HEK293 (cell line): ENCODE data around the gene S100A12.

Source experiments
- CTCF ChIA-PET: fragments of 350-600 bp; formaldehyde crosslinking; extraction: SDS; loops from one replicate; lab custom pipeline; 2021; ENCODE audit warnings: antibody characterized with exemption; lab: Yijun Ruan, JAX
- POLR2A ChIA-PET: fragments of 300-600 bp; formaldehyde crosslinking; extraction: SDS; loops from one replicate; lab custom pipeline; 2020; ENCODE audit warnings: antibody characterized with exemption, inconsistent platforms; lab: Yijun Ruan, JAX
- H3K27ac ChIP-seq: fragments of 200-500 bp; sonication (Bioruptor generic); 2 replicates; pipeline ENCODE4 v1.5.1; 2014; ENCODE audit warnings: low read depth, low read length, control low read depth, inconsistent platforms; ENCODE audit errors: extremely low read depth
- H3K36me3 ChIP-seq, 2 experiments: fragments of 200-500 bp in 1 of 2; sonication (Bioruptor generic) in 1 of 2; 1 replicate in 1 of 2; 2 replicates in 1 of 2; pipeline ENCODE4 v1.5.1; 2014 to 2017; ENCODE audit warnings: inconsistent platforms in 2 of 2, low read length in 2 of 2; ENCODE audit not compliant: control insufficient read depth in 2 of 2, insufficient read depth in 1 of 2
- H3K4me1 ChIP-seq: fragments of 200-500 bp; sonication (Bioruptor generic); 2 replicates; pipeline ENCODE4 v1.5.1; 2014; ENCODE audit warnings: mild to moderate bottlenecking, low read length, inconsistent platforms; ENCODE audit not compliant: control insufficient read depth, insufficient read depth
- H3K4me3 ChIP-seq: 2 replicates; pipeline ENCODE4 v1.5.1; 2011; ENCODE audit warnings: low read depth, mild to moderate bottlenecking, control low read depth, low read length, moderate library complexity
- H3K9me3 ChIP-seq: fragments of 200-500 bp; sonication (Bioruptor generic); 2 replicates; pipeline ENCODE4 v1.5.1; 2014; ENCODE audit warnings: low read depth, low read length, inconsistent platforms; ENCODE audit not compliant: control insufficient read depth, insufficient read depth
- BCL11B ChIP-seq: fragments of 450-650 bp; formaldehyde crosslinking; IDR thresholded peaks from 2 replicates; pipeline ENCODE4 v1.5.1; 2016; ENCODE audit warnings: low read depth, missing biosample characterization, missing genetic modification characterization
- BCL6B ChIP-seq: fragments of 450-650 bp; formaldehyde crosslinking; IDR thresholded peaks from 2 replicates; pipeline ENCODE4 v1.5.1; 2017; ENCODE audit warnings: missing biosample characterization, missing genetic modification characterization
- KLF17 ChIP-seq: fragments of 450-650 bp; formaldehyde crosslinking; IDR thresholded peaks from 2 replicates; pipeline ENCODE4 v1.5.1; 2016; ENCODE audit warnings: missing biosample characterization, missing genetic modification characterization
- PBX3 ChIP-seq: sonication (generic); formaldehyde crosslinking; IDR thresholded peaks from 2 replicates; pipeline ENCODE4 v1.8.1; 2022; ENCODE audit warnings: mild to moderate bottlenecking, moderate library complexity, missing genetic modification reagents
- SP7 ChIP-seq: fragments of 450-650 bp; formaldehyde crosslinking; IDR thresholded peaks from 2 replicates; pipeline ENCODE4 v1.5.1; 2016; ENCODE audit warnings: missing biosample characterization, missing genetic modification characterization
- ZFP69B ChIP-seq: fragments of 450-650 bp; formaldehyde crosslinking; IDR thresholded peaks from 2 replicates; pipeline ENCODE4 v1.5.1; 2016; ENCODE audit warnings: missing biosample characterization, missing genetic modification characterization
- ZNF155 ChIP-seq: fragments of 450-650 bp; formaldehyde crosslinking; IDR thresholded peaks from 2 replicates; pipeline ENCODE4 v1.5.1; 2016; ENCODE audit warnings: missing biosample characterization, missing genetic modification characterization
- ZNF2 ChIP-seq: fragments of 450-650 bp; formaldehyde crosslinking; IDR thresholded peaks from 2 replicates; pipeline ENCODE4 v1.5.1; 2016; ENCODE audit warnings: missing biosample characterization, missing genetic modification characterization
- ZNF23 ChIP-seq: fragments of 450-650 bp; formaldehyde crosslinking; IDR thresholded peaks from 2 replicates; pipeline ENCODE4 v1.5.1; 2016; ENCODE audit warnings: missing biosample characterization, missing genetic modification characterization, borderline replicate concordance
- ZNF292 ChIP-seq: fragments of 450-650 bp; formaldehyde crosslinking; IDR thresholded peaks from 2 replicates; pipeline ENCODE4 v1.5.1; 2016; ENCODE audit warnings: low read depth, missing biosample characterization, missing genetic modification characterization, borderline replicate concordance
- ZNF324 ChIP-seq: fragments of 450-650 bp; formaldehyde crosslinking; IDR thresholded peaks from 2 replicates; pipeline ENCODE4 v1.5.1; 2016; ENCODE audit warnings: missing biosample characterization, missing genetic modification characterization
- ZNF362 ChIP-seq: fragments of 450-650 bp; formaldehyde crosslinking; IDR thresholded peaks from 2 replicates; pipeline ENCODE4 v1.5.1; 2016; ENCODE audit warnings: missing biosample characterization, missing genetic modification characterization
- ZNF37A ChIP-seq: fragments of 450-650 bp; IDR thresholded peaks from 2 replicates; pipeline ENCODE4 v1.5.1; 2018; ENCODE audit warnings: missing biosample characterization, missing genetic modification characterization
- ZNF416 ChIP-seq: fragments of 450-650 bp; formaldehyde crosslinking; IDR thresholded peaks from 2 replicates; pipeline ENCODE4 v1.5.1; 2016; ENCODE audit warnings: missing biosample characterization, missing genetic modification characterization
- ZNF449 ChIP-seq: fragments of 450-650 bp; formaldehyde crosslinking; IDR thresholded peaks from 2 replicates; pipeline ENCODE4 v1.5.1; 2017; ENCODE audit warnings: missing biosample characterization, mild to moderate bottlenecking, missing genetic modification characterization, moderate library complexity
- ZNF580 ChIP-seq: fragments of 450-650 bp; formaldehyde crosslinking; IDR thresholded peaks from 2 replicates; pipeline ENCODE4 v1.5.1; 2016; ENCODE audit warnings: missing biosample characterization, missing genetic modification characterization
- ZNF645 ChIP-seq: fragments of 450-650 bp; formaldehyde crosslinking; IDR thresholded peaks from 2 replicates; pipeline ENCODE4; 2016; ENCODE audit warnings: missing biosample characterization, missing genetic modification characterization
- ZNF658 ChIP-seq: fragments of 450-650 bp; formaldehyde crosslinking; IDR thresholded peaks from 2 replicates; pipeline ENCODE4; 2016; ENCODE audit warnings: missing biosample characterization, missing genetic modification characterization
- ZNF704 ChIP-seq: fragments of 450-650 bp; formaldehyde crosslinking; IDR thresholded peaks from 2 replicates; pipeline ENCODE4 v1.5.1; 2016; ENCODE audit warnings: missing biosample characterization, missing genetic modification characterization
- ZNF747 ChIP-seq: fragments of 450-650 bp; formaldehyde crosslinking; IDR thresholded peaks from 2 replicates; pipeline ENCODE4 v1.5.1; 2016; ENCODE audit warnings: missing biosample characterization, missing genetic modification characterization
- ZSCAN4 ChIP-seq: fragments of 450-650 bp; formaldehyde crosslinking; IDR thresholded peaks from 2 replicates; pipeline ENCODE4 v1.5.1; 2017; ENCODE audit warnings: missing biosample characterization, missing genetic modification characterization
- ZXDB ChIP-seq: fragments of 450-650 bp; formaldehyde crosslinking; IDR thresholded peaks from 2 replicates; pipeline ENCODE4 v1.5.1; 2016; ENCODE audit warnings: missing biosample characterization, missing genetic modification characterization

Gene S100A12

GRCh38 chr1:153404768-153405167 lies 29.3 kb upstream of the S100A12 start (continued):
- 0 out of 2 replicates have a peak, but pooled peaks have one; percentile 40 for TF ChIP-seq ZFP69B
- TF ChIP-seq ZNF23 (tag by site-specific recombination) = no peak

- Histone ChIP-seq H3K4me3 (no peak overlapping the region), H3K36me3 (no peaks in the 10 kb centered on the region), H3K27ac (no peak overlapping the region), H3K9me3 (no peaks in the 10 kb centered on the region), H3K4me1 (no peaks in the 10 kb centered on the region)
- TF ChIP-seq BCL6B (tag by site-specific recombination) (no peak), KLF17 (tag by site-specific recombination) (no peak), SP7 (tag by site-specific recombination) (no peak), ZSCAN4 (no peak), ZNF704 (tag by site-specific recombination) (no peak), ZNF658 (tag by site-specific recombination) (no peak), ZNF155 (tag by site-specific recombination) (no peak), ZXDB (no peak), ZNF747 (tag by site-specific recombination) (no peak), ZNF416 (no peak), ZNF292 (no peak), ZNF580 (no peak), BCL11B (no peak), ZNF449 (tag by site-specific recombination) (no peak)
- ChIA-PET POLR2A (no interaction called here), CTCF (interaction anchor here (0.7 to 1.3 kb wide), 6 partner anchors 48 to 964 kb away, joined by 3 to 6 read pairs (median 4); no protein-coding TSS in a partner anchor)
Measured at GRCh38 chr1:153404086-153404635, 28.7 kb upstream of the S100A12 start.

GRCh38 chr1:153403421-153404085 lies 28.1 kb upstream of the S100A12 start:
- CTCF ChIA-PET = interaction anchor here (0.6 to 1.0 kb wide), 5 partner anchors 45 to 176 kb away, joined by 3 to 4 read pairs (median 3); no protein-coding TSS in a partner anchor
- POLR2A ChIA-PET = no interaction called here
- H3K27ac ChIP-seq = no peak overlapping the region
- TF ChIP-seq PBX3 (CRISPR knock-in tag) (no peak), ZNF324 (tag by site-specific recombination) (no peak), ZNF362 (tag by site-specific recombination) (no peak), ZNF645 (tag by site-specific recombination) (no peak), ZNF2 (tag by site-specific recombination) (no peak), ZNF37A (no peak)

More at GRCh38 chr1:153403421-153404085, 28.1 kb upstream of the S100A12 start:
- Histone ChIP-seq H3K4me3 (no peak overlapping the region), H3K36me3 (no peaks in the 10 kb centered on the region), H3K9me3 (no peaks in the 10 kb centered on the region), H3K4me1 (no peaks in the 10 kb centered on the region)
